ENCODE results near the gene TIGD6.

GRCh38 chr5:149969181-149969930 is 31.1 kb downstream of the TIGD6 start:
- TF ChIP-seq ZNF425 (CRISPR knock-in tag; conservative IDR thresholded peaks at IDR 0.05) (no peak), CTCF (IDR thresholded peaks at IDR 0.05) (no peak), USF2 (CRISPR knock-in tag; IDR thresholded peaks at IDR 0.05) (no peak), ATF6 (CRISPR knock-in tag; IDR thresholded peaks at IDR 0.05) (no peak), JUN (CRISPR knock-in tag; IDR thresholded peaks at IDR 0.05) (no peak), ATF1 (CRISPR knock-in tag; IDR thresholded peaks at IDR 0.05) (no peak), FOXK1 (CRISPR knock-in tag; IDR thresholded peaks at IDR 0.05) (no peak), E2F1 (CRISPR knock-in tag; IDR thresholded peaks at IDR 0.05) (no peak), ZMAT4 (CRISPR knock-in tag; IDR thresholded peaks at IDR 0.05) (no peak)

Measured in WTC11 (cell line).